Gastroesophageal sphincter (tissue), 4 donors: ENCODE data around the gene CFDP1. TPM values are rescaled to one million over a fixed set of nuclear protein-coding genes. Genes with fewer than 3 reads are reported as not detected.
"Not testable (repeated sequence)": the region's sequence is repeated elsewhere in the genome, so short reads cannot be mapped to it uniquely, and the experiment has no call there.

Experiments used
- ATAC-seq: fragments of 150-250 bp; one replicate; pipeline ENCODE4 v1.9.1; 2016; ENCODE audit warnings: mild to moderate bottlenecking, moderate library complexity
- H3K27ac ChIP-seq, 4 donors: fragments of 200-600 bp; sonication (generic) in 3 of 4; 1 replicate in 3 of 4; 2 replicates in 1 of 4; pipeline ENCODE4 v1.5.1; 2016 to 2019
- H3K27me3 ChIP-seq: fragments of 200-600 bp; sonication (generic); one replicate; pipeline ENCODE4 v1.5.1; 2019
- H3K36me3 ChIP-seq, 2 donors: fragments of 200-600 bp; sonication (generic); one replicate each; pipeline ENCODE4 v1.5.1; 2019; ENCODE audit warnings: control low read depth in 1 of 2
- H3K4me1 ChIP-seq, 3 donors: fragments of 200-600 bp; sonication (generic); 1 replicate in 2 of 3; 2 replicates in 1 of 3; pipeline ENCODE4 v1.5.1; 2016 to 2019; ENCODE audit warnings: control low read depth in 2 of 3
- H3K4me3 ChIP-seq, 2 donors: fragments of 200-600 bp; sonication (generic); one replicate each; pipeline ENCODE4 v1.5.1; 2019; ENCODE audit warnings: mild to moderate bottlenecking in 1 of 2, moderate library complexity in 1 of 2
- H3K9me3 ChIP-seq, 3 donors: fragments of 200-600 bp; sonication (generic); one replicate each; pipeline ENCODE4 v1.5.1; 2017 to 2019; ENCODE audit warnings: control low read depth in 2 of 3
- EP300 ChIP-seq: sonication (generic); formaldehyde crosslinking; IDR thresholded peaks from one replicate; pipeline ENCODE4 v1.6.1; 2017; ENCODE audit warnings: antibody characterized with exemption, mild to moderate bottlenecking
- POLR2A ChIP-seq, 2 donors: fragments of 450-650 bp; IDR thresholded peaks; one replicate each; pipeline ENCODE4 v1.6.1; 2017; ENCODE audit warnings: antibody characterized with exemption in 2 of 2, mild to moderate bottlenecking in 2 of 2, moderate library complexity in 1 of 2
- POLR2AphosphoS5 ChIP-seq: sonication (generic); formaldehyde crosslinking; IDR thresholded peaks from one replicate; pipeline ENCODE4 v1.6.1; 2017; ENCODE audit warnings: antibody characterized with exemption
- WGBS, 2 donors: methylation state at CpG; one replicate each; pipeline ENCODE4 v1.1.5; 2018; ENCODE audit warnings: low coverage in 1 of 2; 5-methylcytosine and 5-hydroxymethylcytosine counted together
- total RNA-seq, 4 donors: library from RNA; depleted of rRNA; stranded (reverse); fragments of >200 nt; gene quantifications; one replicate each; pipeline ENCODE4 v1.1.0, GENCODE V29; 2016
- TF ChIP-seq, protein P1 (sequence below), 4 experiments: fragments of 200-600 bp in 2 of 4; fragments of 450-650 bp in 2 of 4; sonication (generic) in 1 of 4; IDR thresholded peaks; one replicate each; pipeline ENCODE4 v1.5.1; 2017 to 2019; ENCODE audit warnings: antibody characterized with exemption in 4 of 4, mild to moderate bottlenecking in 2 of 4, moderate library complexity in 2 of 4

Gene CFDP1
- total RNA-seq, 4 donors from 2014 or later = 45.1 to 70.0 (median 50.0) TPM

DNA sequence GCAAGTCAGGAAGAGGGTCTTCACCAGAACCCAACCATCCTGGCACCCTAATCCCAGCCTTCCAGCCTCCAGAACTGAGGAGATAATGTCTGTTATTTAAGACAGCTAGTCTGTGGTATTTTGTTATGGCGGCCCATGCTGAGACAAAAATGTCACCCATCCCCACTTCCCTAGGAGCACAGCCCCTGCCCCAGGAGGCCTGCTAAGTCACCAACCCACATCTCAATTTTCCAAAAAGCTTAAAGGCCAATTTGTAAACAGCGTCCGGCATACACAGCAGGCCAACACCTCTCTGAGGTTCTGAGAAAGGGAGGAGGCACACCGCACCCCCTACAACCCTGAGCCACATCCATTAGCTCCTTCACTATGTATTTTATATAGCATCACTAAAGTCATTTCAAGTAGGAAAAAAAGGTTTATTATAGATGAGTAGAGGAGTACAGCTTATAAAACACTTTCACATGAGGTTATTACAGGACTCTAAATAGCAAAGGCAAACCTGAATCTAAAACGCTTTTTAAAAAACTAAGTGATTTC lies 24.2 kb upstream of the CFDP1 start:
- WGBS, 2 donors = 87 to 88% methylated on average over 1 to 5 of the region's 5 CpGs
- peaks cover 0 to 27% (median 4%) of the 10 kb centered on the region in 3 donors for H3K4me1 ChIP-seq
- H3K36me3 ChIP-seq = no peaks in the 10 kb centered on the region
- H3K27me3 ChIP-seq = no peaks in the 10 kb centered on the region
- H3K27ac ChIP-seq = no peak overlapping the region
- no peaks in the 10 kb centered on the region for H3K9me3 ChIP-seq
- no peak overlapping the region for H3K4me3 ChIP-seq
- no peak for ATAC-seq
- TF ChIP-seq POLR2A (IDR thresholded peaks at IDR 0.05) = no peak
- no peak for TF ChIP-seq POLR2AphosphoS5
- TF ChIP-seq EP300 = no peak

DNA sequence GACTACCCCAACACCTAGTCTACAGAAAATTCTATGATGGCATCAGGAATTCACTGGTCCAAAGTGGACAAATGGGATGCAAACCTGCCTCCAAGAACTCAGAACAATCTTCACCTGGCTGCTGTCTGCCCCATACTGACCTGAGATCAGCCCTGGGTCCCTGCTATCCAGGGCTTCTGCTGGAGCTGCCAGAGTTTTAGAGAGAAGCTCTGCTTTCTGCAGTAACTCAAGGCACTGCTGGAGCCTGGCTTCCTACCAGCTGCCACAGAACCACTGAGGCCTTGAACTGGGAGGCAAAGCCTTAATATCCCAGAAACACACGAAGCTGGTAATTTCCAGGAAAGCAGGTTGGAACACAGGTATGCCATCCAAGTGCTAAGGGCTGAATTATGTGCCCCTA lies 23.7 kb upstream of the CFDP1 start:
- Histone ChIP-seq H3K9me3 (no peaks in the 10 kb centered on the region), H3K4me3 (no peak overlapping the region), H3K27ac (no peak overlapping the region), H3K4me1 (peaks cover 0 to 21% (median under 1%) of the 10 kb centered on the region in 3 donors), H3K27me3 (no peaks in the 10 kb centered on the region), H3K36me3 (no peaks in the 10 kb centered on the region)
- ATAC-seq = no peak
- TF ChIP-seq POLR2A (IDR thresholded peaks at IDR 0.05) (no peak), POLR2AphosphoS5 (no peak), EP300 (no peak)
- TF ChIP-seq, protein P1, sequence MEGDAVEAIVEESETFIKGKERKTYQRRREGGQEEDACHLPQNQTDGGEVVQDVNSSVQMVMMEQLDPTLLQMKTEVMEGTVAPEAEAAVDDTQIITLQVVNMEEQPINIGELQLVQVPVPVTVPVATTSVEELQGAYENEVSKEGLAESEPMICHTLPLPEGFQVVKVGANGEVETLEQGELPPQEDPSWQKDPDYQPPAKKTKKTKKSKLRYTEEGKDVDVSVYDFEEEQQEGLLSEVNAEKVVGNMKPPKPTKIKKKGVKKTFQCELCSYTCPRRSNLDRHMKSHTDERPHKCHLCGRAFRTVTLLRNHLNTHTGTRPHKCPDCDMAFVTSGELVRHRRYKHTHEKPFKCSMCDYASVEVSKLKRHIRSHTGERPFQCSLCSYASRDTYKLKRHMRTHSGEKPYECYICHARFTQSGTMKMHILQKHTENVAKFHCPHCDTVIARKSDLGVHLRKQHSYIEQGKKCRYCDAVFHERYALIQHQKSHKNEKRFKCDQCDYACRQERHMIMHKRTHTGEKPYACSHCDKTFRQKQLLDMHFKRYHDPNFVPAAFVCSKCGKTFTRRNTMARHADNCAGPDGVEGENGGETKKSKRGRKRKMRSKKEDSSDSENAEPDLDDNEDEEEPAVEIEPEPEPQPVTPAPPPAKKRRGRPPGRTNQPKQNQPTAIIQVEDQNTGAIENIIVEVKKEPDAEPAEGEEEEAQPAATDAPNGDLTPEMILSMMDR (IDR thresholded peaks at IDR 0.05) = no peak
- WGBS, 2 donors = 100% methylated on average over 1 of the region's 1 CpG; no CpG with 5 or more reads in 1 of the 2 donors

DNA sequence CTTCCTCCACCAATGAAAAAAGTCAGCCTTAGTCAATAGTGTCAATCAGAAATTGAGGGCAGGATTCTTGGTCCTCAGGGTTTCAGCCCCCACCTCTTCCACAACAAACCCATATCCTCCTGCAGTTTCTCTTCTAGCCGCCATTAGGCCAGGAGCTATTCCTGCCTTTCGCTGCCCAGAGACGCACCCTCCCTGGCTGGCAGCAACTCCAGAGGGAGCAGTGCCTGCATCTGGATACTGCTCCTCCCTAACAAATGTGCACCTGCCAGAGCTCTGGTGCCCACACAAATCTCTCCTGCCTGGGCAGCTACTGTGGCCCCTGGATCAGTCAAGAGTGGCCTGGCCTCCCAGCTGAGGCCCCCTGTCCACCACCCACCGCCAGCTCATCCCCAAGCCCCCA lies 23.2 kb upstream of the CFDP1 start:
- ATAC-seq, H3K27me3 ChIP-seq, H3K27ac ChIP-seq: not testable (repeated sequence)

DNA sequence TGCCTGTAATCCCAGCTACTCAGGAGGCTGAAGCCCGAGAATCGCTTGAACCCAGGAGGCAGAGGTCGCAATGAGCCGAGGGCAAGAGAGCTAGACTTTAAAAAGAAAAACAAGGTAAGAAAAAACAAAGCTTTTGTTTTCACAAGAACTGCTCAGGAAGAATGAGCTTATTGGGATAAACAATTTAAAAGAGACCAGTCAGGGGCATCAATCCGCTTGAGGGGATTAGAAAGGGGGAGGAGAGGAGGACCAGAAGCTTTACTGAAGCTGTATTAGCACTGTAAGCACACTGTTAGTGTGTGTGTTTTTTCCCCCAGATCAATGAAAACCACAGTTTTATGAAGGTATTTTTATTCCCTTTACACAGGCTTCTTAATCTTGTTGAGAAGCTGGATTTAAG lies 22.4 kb upstream of the CFDP1 start:
- H3K4me3 ChIP-seq = no peak overlapping the region
- no peaks in the 10 kb centered on the region for H3K27me3 ChIP-seq
- TF ChIP-seq POLR2A (IDR thresholded peaks at IDR 0.05) = no peak
- no peak for TF ChIP-seq POLR2AphosphoS5
- TF ChIP-seq, protein P1 (IDR thresholded peaks at IDR 0.05) = no peak
- no peak for TF ChIP-seq EP300
- peaks cover 0 to 10% (median 0%) of the 10 kb centered on the region in 3 donors for H3K4me1 ChIP-seq
- H3K27ac ChIP-seq = no peak overlapping the region
- no peak for ATAC-seq
- 38 to 50% methylated on average over 1 to 3 of the region's 5 CpGs for WGBS, 2 donors
- H3K36me3 ChIP-seq = peaks cover 0 to 10% of the 10 kb centered on the region in 2 donors
- no peaks in the 10 kb centered on the region for H3K9me3 ChIP-seq

More for the DNA sequence above, 23.2 kb upstream of the CFDP1 start:
- H3K36me3 ChIP-seq, H3K9me3 ChIP-seq, H3K4me3 ChIP-seq: not testable (repeated sequence)
- H3K4me1 ChIP-seq = peaks cover 0 to 16% (median 0%) of the 10 kb centered on the region in 3 donors
- WGBS, 2 donors = 83 to 100% methylated on average over 1 of the region's 4 CpGs

DNA sequence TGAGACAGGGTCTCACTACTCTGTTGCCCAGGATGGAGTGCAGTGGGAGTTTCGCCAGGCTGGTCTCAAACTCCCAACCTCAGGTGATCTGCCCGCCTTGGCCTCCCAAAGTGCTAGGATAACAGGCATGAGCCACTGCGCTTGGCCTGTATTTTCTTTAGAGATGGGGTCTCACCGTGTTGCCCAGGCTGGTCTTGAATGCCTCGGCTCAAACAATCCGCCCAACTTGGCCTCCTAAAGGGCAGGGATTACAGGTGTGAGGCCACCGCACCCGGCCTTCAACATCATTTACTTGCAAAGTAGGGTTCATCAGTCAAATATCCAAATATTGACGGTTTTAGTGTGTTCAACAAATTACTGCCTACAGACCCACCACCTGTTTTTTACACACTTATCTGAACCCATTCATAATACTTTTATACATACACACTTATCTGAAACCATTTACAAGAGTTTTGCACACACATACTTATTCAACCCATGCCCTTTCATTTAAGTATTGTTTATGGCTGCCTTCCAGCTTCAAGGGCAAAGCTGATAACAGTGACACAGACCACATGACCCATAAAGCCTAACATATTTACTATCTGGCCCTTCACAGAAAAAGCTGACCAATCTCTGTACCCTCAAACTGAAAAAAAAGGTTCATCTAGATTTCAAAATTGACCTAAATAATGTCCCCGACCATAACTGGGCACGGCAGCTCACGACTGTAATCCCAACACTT lies 19.3 kb upstream of the CFDP1 start:
- peaks cover 0 to 27% of the 10 kb centered on the region in 2 donors for H3K36me3 ChIP-seq
- ATAC-seq = no peak
- no peaks in the 10 kb centered on the region for H3K9me3 ChIP-seq
- WGBS, 2 donors = 82 to 93% methylated on average over 8 of the region's 12 CpGs
- peaks cover 0 to 10% (median 0%) of the 10 kb centered on the region in 3 donors for H3K4me1 ChIP-seq
- H3K27ac ChIP-seq = no peak overlapping the region
- no peak overlapping the region for H3K4me3 ChIP-seq
- TF ChIP-seq POLR2AphosphoS5 (no peak), EP300 (no peak), POLR2A (IDR thresholded peaks at IDR 0.05) (no peak)
- TF ChIP-seq, protein P1 (IDR thresholded peaks at IDR 0.05) = no peak
- no peaks in the 10 kb centered on the region for H3K27me3 ChIP-seq

DNA sequence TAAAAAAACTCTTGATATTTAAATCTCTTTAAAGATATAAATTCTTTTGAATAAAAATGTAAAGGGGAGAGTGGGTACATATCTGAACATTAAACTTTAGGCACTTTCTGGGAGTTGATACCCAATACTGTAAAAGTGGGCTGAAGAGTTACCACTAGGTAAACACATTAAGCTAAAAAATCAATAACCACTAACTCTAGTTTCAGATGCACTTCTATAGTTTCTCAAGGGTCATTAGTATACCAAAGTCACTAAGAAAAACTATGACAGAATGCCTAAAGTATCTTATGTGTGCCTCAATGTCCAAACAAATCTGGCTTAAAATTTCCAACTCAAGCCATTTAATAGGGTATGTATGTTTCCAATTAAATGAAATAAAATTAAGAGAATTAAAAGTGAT lies 13.1 kb upstream of the CFDP1 start:
- H3K27me3 ChIP-seq = no peaks in the 10 kb centered on the region
- H3K9me3 ChIP-seq = no peaks in the 10 kb centered on the region
- peaks cover 0 to 36% of the 10 kb centered on the region in 2 donors for H3K36me3 ChIP-seq
- TF ChIP-seq EP300 (no peak), POLR2A (IDR thresholded peaks at IDR 0.05) (no peak), POLR2AphosphoS5 (no peak)
- TF ChIP-seq, protein P1 (IDR thresholded peaks at IDR 0.05) = no peak
- H3K27ac ChIP-seq = no peak overlapping the region
- no peak overlapping the region for H3K4me3 ChIP-seq
- H3K4me1 ChIP-seq = no peaks in the 10 kb centered on the region
- no peak for ATAC-seq
